Erythroblast (primary cell): Measurements from ENCODE around the gene EDAR.

ENCODE experiments used
- GATA1 ChIP-seq: IDR thresholded peaks from 2 replicates; pipeline ENCODE4 v1.6.1; 2011; ENCODE audit warnings: low read depth, mild to moderate bottlenecking, control low read depth, low read length, moderate library complexity
- POLR2A ChIP-seq: IDR thresholded peaks from 2 replicates; pipeline ENCODE4 v1.6.1; 2011; ENCODE audit warnings: mild to moderate bottlenecking, low read length

DNA sequence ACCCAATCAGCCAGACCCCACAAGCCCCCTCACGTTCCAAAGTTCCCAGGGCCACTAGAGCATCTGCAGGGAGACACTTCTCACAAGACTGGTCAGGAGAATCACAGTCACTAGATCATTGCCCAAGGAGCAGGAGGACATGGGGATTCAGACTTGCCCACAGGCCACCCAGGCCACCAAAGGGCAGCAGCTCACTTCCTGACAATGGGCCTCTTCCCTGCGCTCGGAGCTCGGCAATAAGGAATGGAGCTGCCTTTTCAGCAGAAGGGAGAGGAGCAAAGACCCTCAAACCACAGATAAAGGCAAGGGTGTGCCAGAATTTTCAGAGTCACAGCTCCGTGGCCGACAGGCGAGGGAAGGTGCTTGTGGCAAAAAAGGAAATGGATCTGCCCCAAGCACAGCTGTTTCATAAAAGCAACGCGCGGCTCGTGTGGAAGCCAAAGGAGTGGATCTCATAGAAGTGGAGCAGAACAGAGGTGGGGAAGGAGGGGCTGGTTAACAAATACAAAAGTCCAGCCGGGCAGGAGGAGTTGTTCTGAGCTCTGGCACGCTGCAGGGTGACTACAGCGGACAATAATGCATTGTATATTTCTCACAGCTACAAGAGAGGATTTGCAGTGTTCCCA is 72.1 kb downstream of the EDAR start:
- no peak for TF ChIP-seq POLR2A
- no peak for TF ChIP-seq GATA1
